Measurements from ENCODE around the gene HIC1.
"Not testable (repeated sequence)": the region's sequence is repeated elsewhere in the genome, so short reads cannot be mapped to it uniquely, and the experiment has no call there.

Gene HIC1, protein sequence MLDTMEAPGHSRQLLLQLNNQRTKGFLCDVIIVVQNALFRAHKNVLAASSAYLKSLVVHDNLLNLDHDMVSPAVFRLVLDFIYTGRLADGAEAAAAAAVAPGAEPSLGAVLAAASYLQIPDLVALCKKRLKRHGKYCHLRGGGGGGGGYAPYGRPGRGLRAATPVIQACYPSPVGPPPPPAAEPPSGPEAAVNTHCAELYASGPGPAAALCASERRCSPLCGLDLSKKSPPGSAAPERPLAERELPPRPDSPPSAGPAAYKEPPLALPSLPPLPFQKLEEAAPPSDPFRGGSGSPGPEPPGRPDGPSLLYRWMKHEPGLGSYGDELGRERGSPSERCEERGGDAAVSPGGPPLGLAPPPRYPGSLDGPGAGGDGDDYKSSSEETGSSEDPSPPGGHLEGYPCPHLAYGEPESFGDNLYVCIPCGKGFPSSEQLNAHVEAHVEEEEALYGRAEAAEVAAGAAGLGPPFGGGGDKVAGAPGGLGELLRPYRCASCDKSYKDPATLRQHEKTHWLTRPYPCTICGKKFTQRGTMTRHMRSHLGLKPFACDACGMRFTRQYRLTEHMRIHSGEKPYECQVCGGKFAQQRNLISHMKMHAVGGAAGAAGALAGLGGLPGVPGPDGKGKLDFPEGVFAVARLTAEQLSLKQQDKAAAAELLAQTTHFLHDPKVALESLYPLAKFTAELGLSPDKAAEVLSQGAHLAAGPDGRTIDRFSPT

DNA sequence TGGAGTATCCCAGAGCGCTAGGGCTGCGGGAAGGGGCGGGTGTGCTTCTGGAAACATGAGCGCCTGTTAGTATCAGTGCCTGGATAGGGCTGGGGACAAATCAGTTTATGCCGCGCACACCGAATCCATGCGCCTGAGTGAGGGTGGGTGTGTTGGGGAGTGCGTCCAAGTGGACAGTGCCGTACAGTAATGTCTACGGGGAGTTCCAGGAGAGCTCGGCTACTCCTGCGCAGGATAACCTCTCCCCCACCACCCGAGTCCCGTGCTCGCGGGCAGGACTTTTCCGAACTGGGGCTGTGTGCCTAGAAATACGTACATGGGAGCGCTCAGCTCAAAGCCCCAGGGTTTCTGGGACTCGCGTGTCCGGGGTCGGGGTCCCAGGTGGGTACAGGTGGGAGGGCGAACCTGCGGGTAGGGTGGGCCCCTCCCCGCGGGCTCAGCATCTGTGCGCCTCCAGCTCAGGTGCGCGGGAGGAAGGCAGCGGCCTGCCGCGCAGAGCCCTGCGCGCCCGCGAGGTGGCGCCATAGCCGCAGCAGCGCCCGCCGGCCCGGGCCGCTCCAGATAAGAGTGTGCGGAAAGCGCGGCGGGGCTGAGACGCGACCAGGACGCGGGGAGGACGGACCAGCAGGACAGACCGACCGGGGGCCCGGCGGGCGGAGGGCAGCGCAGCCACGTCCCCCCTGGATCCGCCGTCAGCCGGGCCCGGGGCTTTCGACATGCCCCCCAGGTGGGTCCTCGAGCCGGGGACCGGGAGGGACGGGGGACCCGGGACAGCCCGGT lies at the start of gene HIC1:
HIC1 (plus strand) TSS at position 592 of the 780 bp plus-strand sequence. CDS start 1,588 bp downstream, outside the sequence.
- peak; percentile 66 for DNase-seq (ENCODE audit: low read depth)

GRCh38 chr17:2008332-2009126 lies 46.4 kb upstream of the HIC1 start:
- DNase-seq (ENCODE audit: low read depth), result no peak

DNA sequence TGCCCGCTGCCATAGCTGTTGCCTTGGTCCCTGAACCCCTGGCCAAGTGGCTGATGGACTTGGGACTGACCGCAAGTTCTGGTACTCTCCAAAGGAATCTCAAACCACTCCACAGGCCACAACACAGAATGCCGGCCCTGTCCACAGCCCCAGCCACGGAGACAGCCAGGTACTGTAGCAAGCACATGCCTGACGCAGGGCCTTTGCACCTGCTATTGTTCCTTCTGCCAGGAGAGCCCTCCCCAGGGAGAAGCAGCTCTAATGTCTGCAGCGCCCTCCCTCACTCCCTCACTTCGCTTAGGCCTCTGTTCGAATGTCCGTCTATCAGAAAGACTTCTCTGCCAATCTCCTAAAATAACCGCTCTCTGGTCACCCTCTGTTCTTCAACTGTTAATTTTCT lies 45.2 kb upstream of the HIC1 start:
- DNase-seq (ENCODE audit: low read depth), result no peak

- no peak for DNase-seq (ENCODE audit: low read depth)
Measured at GRCh38 chr17:2011411-2012371, 43.2 kb upstream of the HIC1 start.

GRCh38 chr17:2012499-2012898 lies 42.4 kb upstream of the HIC1 start:
- DNase-seq (ENCODE audit: low read depth), result no peak

DNA sequence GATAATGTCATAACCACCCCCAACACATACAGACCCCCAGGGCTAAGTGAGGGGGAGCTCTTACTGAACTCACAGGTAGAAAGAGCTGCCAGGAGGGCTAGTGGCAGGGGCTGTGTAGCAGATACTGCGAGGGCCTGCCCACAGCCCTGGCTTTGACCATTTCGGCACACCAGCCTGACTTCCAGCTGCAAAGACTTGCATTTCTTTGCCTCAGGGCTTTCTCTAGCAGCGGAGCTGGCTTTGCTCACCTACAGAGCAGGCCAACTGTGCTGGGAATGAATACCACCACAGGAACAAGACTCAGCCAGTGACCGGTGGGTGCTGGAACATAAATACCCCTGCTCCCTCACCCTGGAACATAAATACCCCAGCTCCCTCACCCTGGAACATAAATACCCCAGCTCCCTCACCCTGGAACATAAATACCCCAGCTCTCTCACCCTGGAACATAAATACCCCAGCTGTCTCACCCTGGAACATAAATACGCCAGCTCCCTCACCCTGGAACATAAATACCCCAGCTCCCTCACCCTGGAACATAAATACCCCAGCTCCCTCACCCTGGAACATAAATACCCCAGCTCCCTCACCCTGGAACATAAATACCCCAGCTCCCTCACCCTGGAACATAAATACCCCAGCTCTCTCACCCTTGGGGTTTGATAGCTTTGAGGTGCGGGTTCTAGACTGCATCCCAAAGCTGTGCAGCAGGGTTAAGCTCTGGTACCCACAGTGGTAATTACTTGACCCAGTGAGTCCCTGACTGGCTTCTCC lies 41.5 kb upstream of the HIC1 start:
- not testable (repeated sequence) for DNase-seq (ENCODE audit: low read depth)

- no peak for DNase-seq (ENCODE audit: low read depth)
Measured at GRCh38 chr17:2013994-2014317, 40.9 kb upstream of the HIC1 start.

DNA sequence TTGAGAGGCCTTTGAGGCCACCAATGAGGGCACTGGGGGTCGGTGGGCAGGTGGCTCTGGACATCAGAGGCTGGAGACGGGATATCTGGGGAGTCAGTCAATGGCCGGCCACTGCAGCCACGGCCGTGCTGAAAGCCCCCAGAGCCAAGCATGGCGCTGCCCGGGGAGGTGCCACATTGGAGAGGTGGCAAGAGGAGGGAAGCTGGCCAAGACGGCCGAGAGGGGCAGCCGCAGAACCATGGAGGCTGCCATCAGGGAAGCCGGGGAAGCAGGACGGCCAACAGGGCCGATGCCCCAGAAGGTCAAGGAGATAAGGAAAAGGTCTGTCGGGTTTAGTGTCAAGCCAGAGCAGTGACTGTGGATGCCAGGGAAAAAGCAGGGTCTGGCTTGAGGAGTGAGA lies 39.6 kb upstream of the HIC1 start:
- DNase-seq (ENCODE audit: low read depth), result no peak

DNA sequence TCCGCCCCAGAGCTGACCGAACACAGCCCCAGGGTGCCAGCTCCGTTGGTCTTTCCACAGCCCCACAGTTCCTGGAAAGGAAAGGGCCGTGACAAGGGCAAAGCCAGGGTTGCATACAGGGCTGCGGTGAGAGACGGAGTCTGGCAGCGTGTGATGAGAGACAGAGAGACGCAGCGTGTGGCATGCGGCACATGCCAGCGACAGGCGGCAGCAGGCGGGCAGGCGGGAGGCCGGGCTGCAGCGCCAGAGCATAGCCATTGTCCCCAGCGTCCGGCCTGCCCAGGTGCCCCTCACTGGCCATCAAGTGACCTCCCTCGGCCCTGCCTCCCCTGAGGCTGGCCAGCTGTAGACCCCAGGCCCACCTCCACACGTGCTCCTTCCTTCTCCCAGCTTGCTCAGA lies 38.4 kb upstream of the HIC1 start:
- no peak for DNase-seq (ENCODE audit: low read depth)

GRCh38 chr17:2017274-2017941 lies 37.5 kb upstream of the HIC1 start:
- no peak for DNase-seq (ENCODE audit: low read depth)

DNA sequence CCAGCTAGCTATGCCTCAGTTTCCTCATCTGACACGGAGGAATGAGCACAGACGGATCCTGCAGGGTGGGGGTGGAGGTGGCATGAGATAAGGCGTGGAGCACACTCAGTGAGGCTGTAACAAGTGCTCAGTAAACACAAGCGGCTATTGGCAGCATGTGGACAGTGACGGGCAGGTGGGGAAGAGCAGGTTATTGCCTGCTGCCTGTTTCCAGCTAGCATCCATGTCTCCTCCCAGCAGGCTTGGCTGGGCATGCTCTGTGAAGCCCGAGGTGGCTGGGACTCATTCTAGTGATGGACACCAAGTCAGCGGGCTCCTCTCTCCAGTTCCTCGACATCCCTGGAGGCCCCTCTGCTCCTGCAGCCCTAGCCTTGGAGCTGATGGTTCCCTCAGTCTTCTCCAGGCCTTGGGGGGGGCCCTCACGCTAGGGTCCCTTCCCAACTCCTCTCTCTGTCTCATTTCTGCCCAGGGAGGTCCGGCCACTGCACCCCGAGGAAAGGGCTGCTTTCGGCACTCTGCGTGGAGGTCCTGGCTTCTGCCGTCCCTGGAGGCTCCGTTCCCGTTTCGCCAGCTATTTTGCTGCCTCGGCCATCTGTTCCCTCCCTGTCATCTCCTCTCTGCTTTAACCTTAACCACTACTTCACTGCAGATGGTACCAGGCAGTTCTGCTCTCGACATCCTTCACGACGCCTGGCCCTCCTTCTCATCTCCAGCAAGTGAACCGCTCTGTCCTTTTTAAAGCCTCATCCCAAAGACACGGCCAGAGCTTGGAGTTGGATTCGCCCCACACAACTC lies 36.0 kb upstream of the HIC1 start:
- no peak for DNase-seq (ENCODE audit: low read depth)

GRCh38 chr17:2019723-2020122 lies 35.2 kb upstream of the HIC1 start:
- DNase-seq (ENCODE audit: low read depth), result no peak

- no peak for DNase-seq (ENCODE audit: low read depth)
Measured at GRCh38 chr17:2020721-2021120, 34.2 kb upstream of the HIC1 start.

- DNase-seq (ENCODE audit: low read depth), result no peak
Measured at GRCh38 chr17:2022647-2023240, 32.2 kb upstream of the HIC1 start.

DNA sequence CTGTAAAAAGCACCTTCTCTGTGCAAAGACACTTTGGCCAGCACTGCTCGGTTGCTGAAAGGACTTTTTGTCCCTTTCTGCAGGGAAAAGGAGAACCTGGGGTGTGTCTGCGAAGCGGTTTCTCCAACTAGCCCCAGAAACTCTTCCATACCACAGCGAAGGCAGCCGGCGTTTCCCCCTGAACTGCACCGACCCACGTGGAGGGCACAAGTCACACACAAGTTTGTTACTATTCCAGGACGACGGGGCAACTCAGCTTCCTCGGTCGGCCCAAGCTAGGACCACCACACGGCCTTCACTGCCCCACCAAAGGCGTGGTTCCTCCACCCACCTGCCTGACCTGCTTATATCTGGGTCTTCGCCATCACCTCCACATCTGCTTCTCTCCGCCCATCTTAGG lies 31.6 kb upstream of the HIC1 start:
- no peak for DNase-seq (ENCODE audit: low read depth)

DNA sequence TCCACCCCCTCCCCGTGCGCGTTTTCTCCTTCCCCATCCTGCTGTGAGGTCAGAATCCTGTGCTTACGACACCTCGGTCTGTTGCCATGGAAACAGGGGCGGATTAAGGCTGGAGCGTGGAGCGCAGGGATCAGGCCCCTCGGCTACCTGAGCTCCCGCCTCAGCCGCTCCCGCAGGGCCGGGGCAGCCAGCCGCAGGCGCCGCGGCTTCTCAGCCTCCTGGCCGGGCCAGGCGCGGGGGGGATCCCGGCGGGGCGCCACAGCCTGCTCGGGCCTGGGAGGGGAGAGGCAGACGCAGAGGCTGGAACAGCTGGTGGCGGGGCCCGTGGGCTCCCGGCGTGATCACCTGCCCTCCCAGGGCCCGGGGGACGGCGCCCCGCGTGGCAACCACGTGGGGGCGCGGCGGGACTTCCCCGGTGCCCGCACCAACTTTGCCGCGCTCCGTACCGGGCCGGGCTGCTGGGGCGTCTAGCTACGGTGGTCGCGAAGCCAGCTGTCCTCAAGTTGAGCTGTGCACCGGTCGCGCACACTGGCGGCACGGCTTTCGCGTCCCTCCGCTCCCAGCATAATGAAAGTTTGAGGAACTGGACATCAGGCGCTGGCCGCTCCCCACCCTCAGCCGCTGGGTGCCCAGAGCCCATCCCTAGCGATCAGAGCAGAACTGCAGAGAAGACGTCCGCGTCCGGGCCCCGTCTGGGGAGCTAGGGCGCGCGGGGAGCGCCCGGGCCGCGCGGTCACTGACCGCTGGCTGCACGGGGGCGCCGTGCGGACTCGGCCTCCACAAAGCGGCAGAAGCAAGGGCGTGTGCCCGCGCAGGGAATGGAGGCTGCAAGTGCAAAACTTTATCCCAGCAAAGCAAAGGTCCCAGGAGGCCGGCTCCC lies 31.0 kb upstream of the HIC1 start:
- DNase-seq (ENCODE audit: low read depth), result no peak

DNA sequence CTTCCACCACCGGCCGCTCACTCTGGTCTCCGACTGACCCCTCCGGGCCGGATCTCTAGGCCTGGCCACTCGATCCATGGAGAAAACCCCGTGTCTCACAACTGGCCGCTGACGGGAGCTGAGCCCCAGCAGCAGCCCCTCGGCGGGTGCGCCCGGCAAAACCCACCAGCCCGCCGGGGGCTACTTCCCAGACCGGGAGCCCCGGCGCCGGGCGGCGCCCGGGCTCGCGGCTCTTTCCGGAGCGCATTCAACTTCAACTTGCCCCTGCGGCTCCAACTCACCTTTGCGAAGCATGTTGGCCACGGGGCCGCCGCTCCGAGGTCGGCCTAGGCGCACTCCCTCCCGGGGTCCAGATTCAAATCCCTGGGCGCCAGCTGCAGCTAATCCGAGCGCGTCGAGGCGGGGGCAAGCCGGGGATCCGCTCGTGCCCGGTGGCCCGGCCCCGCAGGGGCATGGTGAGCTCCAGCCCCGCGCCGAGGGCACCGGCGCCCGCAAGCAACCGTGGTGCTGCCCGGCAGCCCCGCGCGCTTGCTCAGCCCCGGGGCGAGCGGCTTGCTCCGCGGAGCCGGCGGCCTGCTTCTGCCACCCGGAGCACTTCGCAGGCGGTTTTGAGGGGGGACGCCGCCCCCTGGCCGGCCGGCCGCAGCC lies 30.2 kb upstream of the HIC1 start:
- no peak for DNase-seq (ENCODE audit: low read depth)

Data from stimulated activated CD8-positive, alpha-beta memory T cell treated with anti-CD3 and anti-CD28 coated beads, Interleukin-15, amount 100 ng/mL, for 24 hours (primary cell).